Mesothelial cell of epicardium (in vitro differentiated cells): ENCODE data around the gene CXCR6. TPM values are rescaled to one million over a fixed set of nuclear protein-coding genes. Genes with fewer than 3 reads are reported as not detected.

Experiments used
- DNase-seq, 2 experiments: peaks; one replicate each; pipeline ENCODE4 v3.0.0; 2021; ENCODE audit warnings: low spot score in 2 of 2; ENCODE audit not compliant: unreplicated experiment in 2 of 2
- H3K27ac Mint-ChIP-seq: 2 replicates; pipeline ENCODE4 v1.8.0; 2021; ENCODE audit warnings: mixed read lengths
- H3K27me3 Mint-ChIP-seq: 2 replicates; pipeline ENCODE4 v1.8.0; 2021; ENCODE audit warnings: low read depth, mixed read lengths
- H3K36me3 Mint-ChIP-seq: 2 replicates; pipeline ENCODE4 v1.8.0; 2021; ENCODE audit warnings: mixed read lengths
- H3K4me1 Mint-ChIP-seq: 2 replicates; pipeline ENCODE4 v1.8.0; 2021; ENCODE audit warnings: mixed read lengths
- H3K4me3 Mint-ChIP-seq: 2 replicates; pipeline ENCODE4 v1.8.0; 2021; ENCODE audit warnings: mild to moderate bottlenecking, moderate library complexity, mixed read lengths
- H3K9me3 Mint-ChIP-seq: 2 replicates; pipeline ENCODE4 v1.8.0; 2021; ENCODE audit warnings: mixed read lengths
- total RNA-seq: library from RNA; stranded (reverse); gene quantifications from 3 replicates; pipeline ENCODE4 v1.2.1, GENCODE V29; 2021
- TF ChIP-seq, protein P1 (sequence below): fragments of 200-600 bp; sonication (generic); IDR thresholded peaks from one replicate; pipeline ENCODE4 v1.5.0; 2021; ENCODE audit warnings: antibody characterized with exemption; ENCODE audit not compliant: unreplicated experiment

The CXCR6 gene
- total RNA-seq, 1 donor from 2014 or later, result not detected

DNA sequence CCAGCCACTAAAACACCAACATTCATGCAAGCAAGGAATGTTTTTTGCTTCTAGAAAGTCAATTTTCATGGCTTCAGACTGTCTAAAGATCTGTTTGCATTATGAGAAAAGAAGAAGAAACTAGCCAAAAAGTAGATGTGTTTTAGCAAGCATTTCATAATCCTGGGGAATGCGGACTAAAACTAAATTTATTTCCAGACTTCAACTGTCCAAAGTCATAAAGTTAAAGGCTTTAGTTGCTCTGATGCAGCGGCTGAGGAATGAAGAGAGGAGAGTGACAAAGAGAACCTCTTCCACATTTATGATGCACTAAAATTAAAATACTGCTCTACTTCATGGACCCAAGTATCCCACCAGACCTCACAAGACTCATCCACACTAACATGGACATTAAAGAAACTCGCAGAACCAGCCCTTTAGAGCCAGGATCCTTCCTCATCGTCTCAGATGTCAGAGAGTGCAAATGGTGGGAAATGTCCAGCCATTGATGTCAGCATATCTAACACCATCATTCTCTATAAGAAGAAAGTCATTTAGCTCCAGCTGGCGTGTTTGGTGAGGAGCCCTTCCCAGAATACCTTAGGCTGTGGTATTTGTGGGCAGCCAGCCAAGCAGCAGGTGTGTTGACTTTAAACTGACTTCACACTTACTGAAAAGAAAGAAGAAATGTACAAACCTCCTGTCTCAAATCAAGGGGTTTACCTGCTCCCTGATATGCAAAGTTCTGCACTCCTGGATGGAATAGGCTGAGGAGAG lies 34.9 kb downstream of the CXCR6 start:
- Mint-ChIP-seq H3K27ac (peak overlapping the region; percentile 52), H3K4me1 (peaks cover 4% of the 10 kb centered on the region), H3K36me3 (peaks cover 31% of the 10 kb centered on the region), H3K27me3 (no peaks in the 10 kb centered on the region), H3K4me3 (no peak overlapping the region), H3K9me3 (no peaks in the 10 kb centered on the region)
- TF ChIP-seq, protein P1, sequence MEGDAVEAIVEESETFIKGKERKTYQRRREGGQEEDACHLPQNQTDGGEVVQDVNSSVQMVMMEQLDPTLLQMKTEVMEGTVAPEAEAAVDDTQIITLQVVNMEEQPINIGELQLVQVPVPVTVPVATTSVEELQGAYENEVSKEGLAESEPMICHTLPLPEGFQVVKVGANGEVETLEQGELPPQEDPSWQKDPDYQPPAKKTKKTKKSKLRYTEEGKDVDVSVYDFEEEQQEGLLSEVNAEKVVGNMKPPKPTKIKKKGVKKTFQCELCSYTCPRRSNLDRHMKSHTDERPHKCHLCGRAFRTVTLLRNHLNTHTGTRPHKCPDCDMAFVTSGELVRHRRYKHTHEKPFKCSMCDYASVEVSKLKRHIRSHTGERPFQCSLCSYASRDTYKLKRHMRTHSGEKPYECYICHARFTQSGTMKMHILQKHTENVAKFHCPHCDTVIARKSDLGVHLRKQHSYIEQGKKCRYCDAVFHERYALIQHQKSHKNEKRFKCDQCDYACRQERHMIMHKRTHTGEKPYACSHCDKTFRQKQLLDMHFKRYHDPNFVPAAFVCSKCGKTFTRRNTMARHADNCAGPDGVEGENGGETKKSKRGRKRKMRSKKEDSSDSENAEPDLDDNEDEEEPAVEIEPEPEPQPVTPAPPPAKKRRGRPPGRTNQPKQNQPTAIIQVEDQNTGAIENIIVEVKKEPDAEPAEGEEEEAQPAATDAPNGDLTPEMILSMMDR, result no peak
- no peak for DNase-seq

DNA sequence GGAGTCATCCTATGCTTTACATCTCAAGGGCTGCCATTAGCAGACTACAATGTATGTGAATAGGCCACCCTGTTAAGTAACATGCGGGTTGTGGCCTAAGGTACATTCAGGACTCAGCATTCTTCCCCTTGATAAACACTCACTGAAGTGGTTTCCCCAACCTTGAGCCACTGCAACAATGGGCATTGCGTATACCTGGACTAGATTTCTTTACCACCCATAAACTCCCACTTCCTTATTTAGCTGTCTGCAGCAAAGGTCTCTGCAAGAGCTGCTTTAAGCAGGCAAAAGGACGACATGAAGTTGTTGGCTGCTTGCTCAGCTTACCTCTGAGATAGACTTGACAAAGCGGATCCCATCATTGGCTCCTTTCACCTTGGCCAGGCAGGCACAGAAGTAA lies 36.1 kb downstream of the CXCR6 start:
- TF ChIP-seq, protein P1, result no peak
- DNase-seq, result no peak
- Mint-ChIP-seq H3K4me1 (peaks cover 6% of the 10 kb centered on the region), H3K4me3 (no peak overlapping the region), H3K27me3 (no peaks in the 10 kb centered on the region), H3K27ac (no peak overlapping the region), H3K9me3 (no peaks in the 10 kb centered on the region), H3K36me3 (peaks cover 27% of the 10 kb centered on the region)

DNA sequence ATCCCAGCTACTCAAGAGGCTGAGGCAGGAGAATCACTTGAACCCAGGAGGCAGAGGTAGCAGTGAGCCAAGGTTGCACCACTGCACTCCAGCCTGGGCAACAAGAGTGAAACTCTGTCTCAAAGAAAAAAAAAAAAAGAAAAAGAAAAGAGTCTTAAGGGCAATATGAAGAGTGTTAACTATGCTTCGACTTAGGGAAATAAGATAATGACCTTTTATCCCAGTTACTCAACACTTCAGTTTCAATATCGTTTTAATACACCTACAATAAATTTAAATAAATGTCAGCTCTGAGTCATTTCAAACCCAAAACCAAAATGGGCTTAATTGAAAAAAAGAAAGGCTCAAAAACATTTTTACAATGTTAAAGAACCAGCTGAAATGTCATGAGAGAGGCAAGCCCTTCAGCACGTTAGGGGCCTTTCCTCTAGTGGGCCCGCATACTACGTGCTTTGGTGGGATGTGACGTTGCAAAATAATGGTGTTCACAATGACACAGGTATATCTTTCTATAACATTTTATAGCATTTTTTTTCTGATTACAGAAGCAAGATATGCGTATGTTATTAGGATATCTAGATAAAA lies 37.1 kb downstream of the CXCR6 start:
- DNase-seq, result no peak
- H3K4me1 Mint-ChIP-seq, result peaks cover 6% of the 10 kb centered on the region
- TF ChIP-seq, protein P1, result no peak
- H3K27ac Mint-ChIP-seq, result no peak overlapping the region
- H3K27me3 Mint-ChIP-seq, result no peaks in the 10 kb centered on the region
- H3K4me3 Mint-ChIP-seq, result no peak overlapping the region
- peaks cover 25% of the 10 kb centered on the region for H3K36me3 Mint-ChIP-seq
- H3K9me3 Mint-ChIP-seq, result no peaks in the 10 kb centered on the region

DNA sequence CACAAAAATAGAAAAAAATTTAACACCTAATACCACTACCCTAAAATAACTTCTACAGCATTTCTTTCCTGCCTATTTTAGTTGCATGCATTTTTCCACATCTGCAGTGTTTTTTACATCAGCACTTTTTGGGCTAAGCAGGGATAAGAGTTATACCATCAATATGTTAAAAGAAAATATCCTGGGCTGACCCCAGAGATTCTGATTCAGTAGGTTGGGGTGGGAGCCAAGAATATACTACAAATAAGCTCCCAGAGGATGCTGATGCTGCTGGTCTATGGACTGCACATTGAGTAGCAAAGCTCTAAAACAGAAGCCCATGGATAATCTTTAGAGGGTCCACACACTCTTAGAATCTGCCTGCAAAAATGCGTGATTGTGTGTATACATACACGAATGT lies 37.6 kb downstream of the CXCR6 start:
- Mint-ChIP-seq H3K9me3 (no peaks in the 10 kb centered on the region), H3K27ac (no peak overlapping the region), H3K27me3 (no peaks in the 10 kb centered on the region), H3K4me1 (peaks cover 6% of the 10 kb centered on the region), H3K4me3 (no peak overlapping the region), H3K36me3 (peaks cover 22% of the 10 kb centered on the region)
- no peak for DNase-seq
- TF ChIP-seq, protein P1, result no peak

DNA sequence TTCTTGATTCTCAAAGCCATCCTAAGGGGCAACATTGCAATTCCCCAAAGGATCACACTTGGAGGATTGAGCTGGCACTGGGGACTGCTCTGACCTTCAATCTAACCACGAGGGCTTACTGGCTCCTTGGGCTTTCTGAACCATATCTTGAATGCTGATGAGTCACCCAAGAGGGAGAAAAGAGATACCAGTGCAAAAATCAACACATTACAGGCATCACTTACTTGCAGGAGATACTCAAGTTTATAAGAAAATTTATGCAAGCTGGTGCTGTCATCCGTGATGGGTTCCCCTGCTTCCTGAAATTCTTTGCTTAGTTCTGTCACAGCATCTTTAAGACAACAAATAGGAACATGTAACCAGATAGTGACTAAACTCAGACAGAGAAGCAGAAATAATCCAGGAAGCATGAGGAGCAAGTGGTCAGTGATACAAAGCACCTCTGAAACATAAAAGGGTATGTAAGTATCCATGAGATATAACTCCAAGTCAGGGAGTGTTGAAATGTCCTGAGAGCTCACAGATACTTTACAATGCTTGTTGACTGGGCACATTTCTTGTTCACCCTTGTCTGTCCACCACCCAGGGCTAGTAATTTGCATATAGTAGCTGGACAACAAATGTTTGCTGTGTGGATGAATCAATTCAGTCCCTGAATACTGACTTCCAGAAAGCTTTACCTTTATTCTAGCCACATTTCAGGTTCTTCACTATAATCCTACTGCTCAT lies 38.2 kb downstream of the CXCR6 start:
- DNase-seq, result no peak

More for the DNA sequence above, 38.2 kb downstream of the CXCR6 start:
- H3K27me3 Mint-ChIP-seq, result no peaks in the 10 kb centered on the region
- H3K9me3 Mint-ChIP-seq, result no peaks in the 10 kb centered on the region
- H3K36me3 Mint-ChIP-seq, result peaks cover 20% of the 10 kb centered on the region
- H3K4me3 Mint-ChIP-seq, result no peak overlapping the region
- no peak overlapping the region for H3K27ac Mint-ChIP-seq
- H3K4me1 Mint-ChIP-seq, result peaks cover 6% of the 10 kb centered on the region
- TF ChIP-seq, protein P1, result no peak
